Renal cortex interstitium (tissue), 11 donors: ENCODE results near the gene INSYN2B. TPM values are rescaled to one million over a fixed set of nuclear protein-coding genes. Genes with fewer than 3 reads are reported as not detected.
"Not testable (repeated sequence)": the region's sequence is repeated elsewhere in the genome, so short reads cannot be mapped to it uniquely, and the experiment has no call there.

ENCODE experiments used
- DNase-seq, 11 donors: peaks; one replicate each; pipeline ENCODE4 v3.0.0-alpha.2; 2013; ENCODE audit warnings: low read depth in 9 of 11, low spot score in 4 of 11; ENCODE audit errors: extremely low read depth in 1 of 11
- polyA plus RNA-seq, 3 donors: library from polyadenylated mRNA; unstranded; fragments of 120-200 nt; gene quantifications; one replicate each; pipeline ENCODE4 v1.2.1, GENCODE V29; 2013; ENCODE audit not compliant: insufficient read length in 3 of 3

INSYN2B gene
- polyA plus RNA-seq, 3 donors, result 1.9 to 2.0 (median 2.0) TPM

DNA sequence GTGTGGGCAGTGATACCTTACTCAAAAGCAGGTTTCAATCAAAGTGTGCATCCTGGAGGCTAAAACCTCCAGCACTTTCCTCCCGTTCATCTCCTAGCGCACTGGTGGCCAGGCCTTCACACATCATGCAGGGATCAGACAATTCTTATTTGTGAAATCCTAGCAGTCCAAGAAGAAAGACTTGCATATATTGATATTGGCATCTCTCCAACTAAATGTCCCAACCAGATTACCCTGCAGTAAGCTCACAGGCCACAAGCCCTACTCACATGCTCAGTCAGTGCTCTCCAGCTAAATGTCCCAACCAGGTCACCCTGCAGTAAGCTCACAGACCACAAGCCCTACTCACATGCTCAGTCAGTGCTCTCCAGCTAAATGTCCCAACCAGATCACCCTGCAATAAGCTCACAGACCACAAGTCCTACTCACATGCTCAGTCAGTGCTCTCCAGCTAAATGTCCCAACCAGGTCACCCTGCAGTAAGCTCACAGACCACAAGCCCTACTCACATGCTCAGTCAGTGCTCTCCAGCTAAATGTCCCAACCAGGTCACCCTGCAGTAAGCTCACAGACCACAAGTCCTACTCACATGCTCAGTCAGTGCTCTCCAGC, 146.5 kb downstream of the INSYN2B start:
- DNase-seq, result not testable (repeated sequence)

DNA sequence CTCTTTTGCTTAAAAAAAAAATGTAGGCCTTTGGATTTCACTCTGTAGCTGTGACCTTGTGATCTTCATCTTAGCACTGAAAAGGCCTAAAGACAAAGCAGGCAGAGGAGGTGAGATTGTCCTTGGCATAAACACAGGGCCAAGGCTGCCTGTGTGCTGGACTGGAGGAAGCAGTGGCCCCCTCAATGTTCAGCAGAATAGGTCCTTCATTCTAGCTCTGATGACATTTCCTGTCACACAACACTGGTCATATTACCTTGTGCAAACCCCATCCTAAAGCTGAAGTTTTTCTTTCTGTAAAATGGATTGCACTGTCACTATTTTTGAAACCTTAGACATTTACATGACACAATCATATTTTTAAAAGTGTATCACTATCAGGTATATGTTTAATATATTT, 147.4 kb downstream of the INSYN2B start:
- DNase-seq, result no peak

DNA sequence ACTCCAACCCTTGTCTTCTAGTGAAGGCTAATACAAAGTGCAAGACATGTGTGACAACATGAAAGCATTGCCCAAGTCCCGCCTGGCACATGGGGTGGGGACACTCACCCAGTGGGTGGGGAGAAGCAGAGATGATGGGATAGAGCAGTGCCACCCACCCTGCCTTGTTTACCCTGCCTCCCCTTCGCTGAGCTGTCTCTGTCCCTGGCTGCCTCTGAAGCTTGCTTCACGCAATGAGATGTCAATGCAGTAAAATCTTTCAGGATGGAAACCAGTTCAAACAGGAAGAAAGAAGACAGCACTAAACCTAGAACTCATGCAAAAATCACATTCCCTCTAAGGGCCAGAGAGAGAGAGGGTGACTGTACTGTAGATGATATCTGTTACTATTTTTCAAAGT, 148.0 kb downstream of the INSYN2B start:
- DNase-seq, result no peak

DNA sequence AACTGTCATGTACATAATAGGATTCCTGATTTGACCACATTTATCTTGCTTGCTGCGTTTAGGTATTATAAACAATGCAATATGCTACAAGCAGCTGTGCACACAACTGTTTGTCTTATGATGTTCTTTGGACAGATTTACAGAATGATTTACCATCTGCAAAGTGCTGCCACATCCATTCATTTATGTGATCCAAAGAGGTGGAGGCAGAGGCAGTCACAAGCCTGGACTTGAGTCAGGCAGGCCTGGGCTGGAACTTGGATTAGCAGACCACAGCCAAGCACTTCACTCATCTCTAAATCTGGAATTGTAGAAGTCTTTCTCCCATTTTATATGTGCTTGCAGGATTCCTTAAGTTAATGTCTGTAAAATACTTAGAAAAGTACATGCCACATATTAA, 149.0 kb downstream of the INSYN2B start:
- DNase-seq, result no peak

DNA sequence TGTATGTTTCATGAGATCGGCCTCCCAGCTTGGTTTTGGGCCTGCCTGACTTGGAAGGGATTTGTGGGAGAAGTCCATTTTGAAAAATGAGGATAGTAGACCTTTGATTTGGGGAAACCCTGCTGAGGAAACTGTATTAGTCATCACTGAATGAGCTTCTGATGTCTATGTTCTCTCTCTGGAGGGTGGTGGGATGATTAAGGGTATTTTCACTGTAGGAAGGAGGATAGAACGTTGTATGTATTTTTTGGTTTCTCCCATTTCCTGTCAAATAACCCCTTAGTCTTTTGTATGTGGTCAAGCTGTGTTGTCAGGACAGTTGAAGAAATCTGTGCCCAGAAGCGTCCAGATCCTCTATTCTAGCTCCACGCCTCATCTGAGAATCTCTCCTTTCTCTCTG, 151.9 kb downstream of the INSYN2B start:
- DNase-seq, result no peak

DNA sequence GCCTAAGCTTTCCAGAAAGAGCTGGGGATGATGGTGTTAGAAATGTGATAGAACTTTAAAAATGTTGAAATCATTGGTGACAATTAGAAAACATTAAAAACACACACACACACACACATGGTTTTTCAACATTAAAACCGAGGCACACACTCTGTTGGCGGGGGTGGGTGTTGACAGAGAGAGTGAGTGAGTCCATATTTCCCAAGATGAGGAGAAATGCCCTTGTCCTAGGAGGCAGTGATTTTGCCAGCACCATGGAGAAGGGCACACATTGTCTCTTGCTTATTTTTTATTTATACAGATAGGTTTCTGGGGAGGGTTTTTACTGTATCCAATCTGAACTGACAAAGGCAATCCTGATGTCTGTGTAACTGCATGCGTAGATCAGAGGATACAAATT, 152.5 kb downstream of the INSYN2B start:
- DNase-seq, result no peak

DNA sequence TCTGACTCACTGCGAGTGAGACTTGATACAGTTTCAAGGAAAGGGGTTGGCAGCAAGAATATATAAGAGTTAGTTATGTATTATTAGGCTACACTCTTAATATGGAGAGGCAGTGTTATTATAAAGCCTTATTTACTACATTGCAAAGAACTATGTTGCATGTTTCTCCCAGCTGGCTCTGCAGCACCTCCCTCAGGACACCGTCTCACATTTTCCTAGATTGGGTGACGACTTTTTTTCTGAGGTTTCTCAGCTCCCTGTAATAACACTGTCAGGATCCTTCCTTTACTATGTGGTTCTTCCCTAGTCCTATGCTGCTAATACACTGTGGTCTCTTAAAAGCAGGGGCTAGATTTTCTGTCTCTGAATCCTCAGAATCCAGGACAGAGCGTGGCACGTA, 153.7 kb downstream of the INSYN2B start:
- no peak for DNase-seq

DNA sequence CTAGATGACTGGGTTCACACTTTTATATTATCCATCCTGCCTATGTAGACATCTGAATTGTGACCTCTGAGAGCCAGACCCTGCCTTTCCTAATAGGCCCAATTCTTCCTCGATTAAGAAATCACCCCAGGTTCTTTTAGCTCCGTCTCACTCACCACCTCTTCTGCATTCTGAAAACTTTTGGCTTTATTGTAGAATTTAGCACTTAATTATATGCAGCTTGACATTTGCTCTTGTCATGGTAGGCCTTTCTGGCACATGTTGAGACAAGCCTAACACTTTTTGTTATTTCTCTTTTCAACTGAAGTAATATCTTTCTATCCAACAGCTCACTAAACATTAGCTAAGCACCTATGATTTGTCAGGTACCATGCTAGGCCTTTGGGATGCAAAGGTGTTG, 163.3 kb downstream of the INSYN2B start:
- no peak for DNase-seq

DNA sequence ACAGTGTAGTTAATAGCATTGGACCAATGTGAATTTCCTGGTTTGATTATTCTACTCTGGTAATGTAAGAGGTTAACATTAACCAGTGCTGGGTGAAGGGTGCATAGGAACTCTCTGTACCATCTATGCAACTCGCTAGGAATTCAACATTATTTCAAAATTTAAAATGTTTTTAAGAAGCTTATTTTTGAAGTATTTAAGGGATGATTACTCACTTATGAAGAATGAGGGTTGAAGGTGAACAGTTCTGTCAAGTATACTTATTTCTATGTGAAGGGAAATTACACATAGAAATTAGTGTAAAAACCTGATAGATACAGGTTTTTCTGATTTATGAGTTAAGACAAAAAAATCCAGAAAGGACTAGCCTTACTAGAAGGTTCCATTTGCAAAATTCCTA, 165.8 kb downstream of the INSYN2B start:
- no peak for DNase-seq

Other genes with a start within 250 kb of the INSYN2B start
- gene FOXI1, start 125.4 kb upstream of the INSYN2B start, polyA plus RNA-seq, result 1 to 10 TPM; 4.9 to 7.9 (median 5.2) TPM